Neural progenitor cell (in vitro differentiated cells): ENCODE results near the gene POLR3F. TPM values are rescaled to one million over a fixed set of nuclear protein-coding genes. Genes with fewer than 3 reads are reported as not detected.

ENCODE experiments used
- DNase-seq: peaks from one replicate; pipeline ENCODE4 v3.0.0-alpha.2; 2016; ENCODE audit warnings: low spot score
- H2AFZ ChIP-seq: fragments of 200-600 bp; sonication (generic); replicated peaks from 2 replicates; pipeline ENCODE4 v1.6.1; 2016; ENCODE audit warnings: antibody characterized with exemption
- H3F3A ChIP-seq: fragments of 200-600 bp; sonication (generic); 2 replicates; pipeline ENCODE4 v1.6.1; 2016; ENCODE audit warnings: antibody characterized with exemption, low read depth
- H3K27ac ChIP-seq: fragments of 200-600 bp; sonication (generic); 2 replicates; pipeline ENCODE4 v1.5.1; 2016; ENCODE audit warnings: mild to moderate bottlenecking
- H3K27me3 ChIP-seq: fragments of 200-600 bp; sonication (generic); 2 replicates; pipeline ENCODE4 v1.6.1; 2016; ENCODE audit warnings: mild to moderate bottlenecking, moderate library complexity
- H3K36me3 ChIP-seq: fragments of 200-600 bp; sonication (generic); 2 replicates; pipeline ENCODE4 v1.5.1; 2016
- H3K4me1 ChIP-seq: fragments of 200-600 bp; sonication (generic); 2 replicates; pipeline ENCODE4 v1.6.1; 2016; ENCODE audit warnings: mixed run types
- H3K4me2 ChIP-seq: fragments of 200-600 bp; sonication (generic); 2 replicates; pipeline ENCODE4 v1.6.1; 2016
- H3K4me3 ChIP-seq: fragments of 200-600 bp; sonication (generic); 2 replicates; pipeline ENCODE4 v1.5.1; 2016
- H3K79me2 ChIP-seq: fragments of 200-600 bp; sonication (generic); 2 replicates; pipeline ENCODE4 v1.6.1; 2016; ENCODE audit warnings: low read depth
- H3K9ac ChIP-seq: fragments of 200-600 bp; sonication (generic); 2 replicates; pipeline ENCODE4 v1.6.1; 2016
- H3K9me3 ChIP-seq: fragments of 200-600 bp; sonication (generic); 2 replicates; pipeline ENCODE4 v1.5.1; 2016; ENCODE audit warnings: low read depth
- H4K20me1 ChIP-seq: fragments of 200-600 bp; sonication (generic); 2 replicates; pipeline ENCODE4 v1.6.1; 2016; ENCODE audit warnings: low read depth
- H3K27ac Mint-ChIP-seq: 3 replicates; pipeline ENCODE4 v1.8.0; 2021; ENCODE audit warnings: mixed read lengths
- H3K27me3 Mint-ChIP-seq: 2 replicates; pipeline ENCODE4 v1.8.0; 2022; ENCODE audit warnings: low read depth, mild to moderate bottlenecking, inconsistent platforms, moderate library complexity, mixed read lengths; ENCODE audit not compliant: insufficient read depth
- H3K36me3 Mint-ChIP-seq: 3 replicates; pipeline ENCODE4 v1.8.0; 2021; ENCODE audit warnings: mixed read lengths
- H3K4me1 Mint-ChIP-seq: 3 replicates; pipeline ENCODE4 v1.8.0; 2021; ENCODE audit warnings: mixed read lengths
- H3K4me3 Mint-ChIP-seq: 3 replicates; pipeline ENCODE4 v1.8.0; 2021; ENCODE audit warnings: mild to moderate bottlenecking, moderate library complexity, mixed read lengths
- H3K9me3 Mint-ChIP-seq: 3 replicates; pipeline ENCODE4 v1.8.0; 2020; ENCODE audit warnings: mixed read lengths
- EZH2 ChIP-seq: fragments of 200-600 bp; sonication (generic); IDR thresholded peaks from 2 replicates; pipeline ENCODE4 v1.6.1; 2017; ENCODE audit warnings: antibody characterized with exemption, mild to moderate bottlenecking, moderate library complexity
- EZH2phosphoT487 ChIP-seq: fragments of 200-600 bp; sonication (generic); IDR thresholded peaks from 2 replicates; pipeline ENCODE4 v1.6.1; 2017; ENCODE audit warnings: antibody characterized with exemption
- total RNA-seq: library from RNA; depleted of rRNA; stranded (reverse); fragments of >200 nt; gene quantifications from 2 replicates; pipeline ENCODE4 v1.2.3, GENCODE V29; 2015; ENCODE audit warnings: low replicate concordance
- TF ChIP-seq, protein P1 (sequence below): fragments of 200-600 bp; sonication (generic); IDR thresholded peaks from 2 replicates; pipeline ENCODE4 v1.5.1; 2017; ENCODE audit warnings: antibody characterized with exemption, mild to moderate bottlenecking

Gene POLR3F
- total RNA-seq, 1 donor from 2014 or later, result 28.5 TPM

DNA sequence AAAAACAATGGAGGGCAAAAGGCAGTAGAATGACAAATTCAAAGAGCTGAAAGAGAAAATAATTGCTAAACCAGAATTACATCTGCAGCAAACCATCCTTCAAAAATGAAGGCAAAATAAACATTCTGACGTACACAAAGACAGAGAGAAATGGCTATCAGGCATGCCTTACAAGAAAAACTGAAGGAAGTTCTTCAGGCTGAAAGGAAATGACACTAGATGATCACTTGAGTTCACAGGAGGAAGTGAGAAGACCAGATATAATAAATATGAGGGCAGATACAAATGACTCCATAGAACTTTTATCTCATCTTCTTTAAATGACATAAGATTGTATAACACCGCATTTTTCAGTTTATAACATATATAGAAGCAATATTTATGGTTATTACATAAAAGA, 30.3 kb upstream of the POLR3F start:
- Histone ChIP-seq H4K20me1 (no peaks in the 10 kb centered on the region), H3K9ac (no peak overlapping the region), H3K27ac (no peak overlapping the region), H3K79me2 (no peaks in the 10 kb centered on the region), H2AFZ (no peak overlapping the region), H3K4me3 (no peak overlapping the region), H3F3A (no peaks in the 10 kb centered on the region), H3K36me3 (no peaks in the 10 kb centered on the region), H3K27me3 (no peaks in the 10 kb centered on the region), H3K4me2 (no peak overlapping the region), H3K4me1 (no peaks in the 10 kb centered on the region), H3K9me3 (no peaks in the 10 kb centered on the region)
- Mint-ChIP-seq H3K27me3 (no peaks in the 10 kb centered on the region), H3K36me3 (no peaks in the 10 kb centered on the region), H3K4me1 (no peaks in the 10 kb centered on the region), H3K4me3 (no peak overlapping the region), H3K9me3 (no peaks in the 10 kb centered on the region), H3K27ac (no peak overlapping the region)
- no peak for DNase-seq
- TF ChIP-seq EZH2 (no peak), EZH2phosphoT487 (no peak)
- TF ChIP-seq, protein P1, sequence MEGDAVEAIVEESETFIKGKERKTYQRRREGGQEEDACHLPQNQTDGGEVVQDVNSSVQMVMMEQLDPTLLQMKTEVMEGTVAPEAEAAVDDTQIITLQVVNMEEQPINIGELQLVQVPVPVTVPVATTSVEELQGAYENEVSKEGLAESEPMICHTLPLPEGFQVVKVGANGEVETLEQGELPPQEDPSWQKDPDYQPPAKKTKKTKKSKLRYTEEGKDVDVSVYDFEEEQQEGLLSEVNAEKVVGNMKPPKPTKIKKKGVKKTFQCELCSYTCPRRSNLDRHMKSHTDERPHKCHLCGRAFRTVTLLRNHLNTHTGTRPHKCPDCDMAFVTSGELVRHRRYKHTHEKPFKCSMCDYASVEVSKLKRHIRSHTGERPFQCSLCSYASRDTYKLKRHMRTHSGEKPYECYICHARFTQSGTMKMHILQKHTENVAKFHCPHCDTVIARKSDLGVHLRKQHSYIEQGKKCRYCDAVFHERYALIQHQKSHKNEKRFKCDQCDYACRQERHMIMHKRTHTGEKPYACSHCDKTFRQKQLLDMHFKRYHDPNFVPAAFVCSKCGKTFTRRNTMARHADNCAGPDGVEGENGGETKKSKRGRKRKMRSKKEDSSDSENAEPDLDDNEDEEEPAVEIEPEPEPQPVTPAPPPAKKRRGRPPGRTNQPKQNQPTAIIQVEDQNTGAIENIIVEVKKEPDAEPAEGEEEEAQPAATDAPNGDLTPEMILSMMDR, result no peak

GRCh38 chr20:18440403-18440802, 26.8 kb upstream of the POLR3F start:
- Histone ChIP-seq H2AFZ (no peak overlapping the region), H3K27me3 (no peaks in the 10 kb centered on the region), H3K9ac (no peak overlapping the region), H3K36me3 (no peaks in the 10 kb centered on the region), H3K27ac (no peak overlapping the region), H3K9me3 (no peaks in the 10 kb centered on the region), H3F3A (no peaks in the 10 kb centered on the region), H3K4me2 (no peak overlapping the region), H4K20me1 (no peaks in the 10 kb centered on the region), H3K79me2 (no peaks in the 10 kb centered on the region), H3K4me1 (no peaks in the 10 kb centered on the region), H3K4me3 (no peak overlapping the region)
- no peak overlapping the region for H3K27ac Mint-ChIP-seq
- TF ChIP-seq EZH2phosphoT487 (no peak), EZH2 (no peak)
- TF ChIP-seq, protein P1, result no peak
- H3K4me1 Mint-ChIP-seq, result no peaks in the 10 kb centered on the region
- H3K4me3 Mint-ChIP-seq, result no peak overlapping the region
- H3K9me3 Mint-ChIP-seq, result no peaks in the 10 kb centered on the region
- DNase-seq, result no peak
- no peaks in the 10 kb centered on the region for H3K27me3 Mint-ChIP-seq
- H3K36me3 Mint-ChIP-seq, result no peaks in the 10 kb centered on the region

GRCh38 chr20:18443886-18444285, 23.3 kb upstream of the POLR3F start:
- H3K36me3 ChIP-seq, result no peaks in the 10 kb centered on the region
- H3F3A ChIP-seq, result no peaks in the 10 kb centered on the region
- no peaks in the 10 kb centered on the region for H3K79me2 ChIP-seq
- Mint-ChIP-seq H3K4me3 (no peak overlapping the region), H3K27me3 (no peaks in the 10 kb centered on the region), H3K9me3 (no peaks in the 10 kb centered on the region), H3K4me1 (no peaks in the 10 kb centered on the region), H3K27ac (no peak overlapping the region), H3K36me3 (peaks cover 7% of the 10 kb centered on the region)
- H3K4me3 ChIP-seq, result no peak overlapping the region
- H3K27me3 ChIP-seq, result no peaks in the 10 kb centered on the region
- H3K27ac ChIP-seq, result no peak overlapping the region
- TF ChIP-seq, protein P1, result no peak
- TF ChIP-seq EZH2 (no peak), EZH2phosphoT487 (no peak)
- no peaks in the 10 kb centered on the region for H3K9me3 ChIP-seq
- no peaks in the 10 kb centered on the region for H4K20me1 ChIP-seq
- H3K4me2 ChIP-seq, result no peak overlapping the region
- no peak overlapping the region for H2AFZ ChIP-seq
- no peak overlapping the region for H3K9ac ChIP-seq
- no peak for DNase-seq
- H3K4me1 ChIP-seq, result no peaks in the 10 kb centered on the region

DNA sequence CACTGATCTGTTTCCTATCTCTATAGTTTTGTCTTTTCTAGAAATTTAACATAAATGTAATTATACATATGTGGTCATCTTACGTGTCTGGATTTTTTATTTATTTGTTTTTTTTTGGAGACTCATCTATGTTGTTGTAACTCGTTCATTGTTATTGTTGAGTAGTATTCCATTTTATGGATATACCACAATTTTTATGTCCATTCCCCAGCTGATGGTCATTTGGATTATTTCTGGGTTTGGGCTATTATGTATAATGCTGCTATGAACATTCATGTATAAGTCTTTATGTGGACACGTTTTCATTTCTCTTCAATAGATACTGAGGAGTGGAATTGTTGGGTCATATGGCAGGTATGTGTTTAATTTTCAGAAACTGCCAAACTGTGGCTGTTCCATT, 10.6 kb upstream of the POLR3F start:
- Histone ChIP-seq H3F3A (no peaks in the 10 kb centered on the region), H3K4me2 (no peak overlapping the region), H3K4me1 (no peaks in the 10 kb centered on the region), H3K27ac (no peak overlapping the region), H3K79me2 (no peaks in the 10 kb centered on the region), H3K27me3 (no peaks in the 10 kb centered on the region), H2AFZ (no peak overlapping the region), H4K20me1 (no peaks in the 10 kb centered on the region), H3K9ac (no peak overlapping the region), H3K36me3 (no peaks in the 10 kb centered on the region), H3K4me3 (no peak overlapping the region), H3K9me3 (peaks cover 7% of the 10 kb centered on the region)
- no peak overlapping the region for H3K4me3 Mint-ChIP-seq
- no peak overlapping the region for H3K27ac Mint-ChIP-seq
- H3K27me3 Mint-ChIP-seq, result peaks cover 4% of the 10 kb centered on the region
- no peaks in the 10 kb centered on the region for H3K4me1 Mint-ChIP-seq
- TF ChIP-seq, protein P1, result no peak
- no peak for DNase-seq
- peaks cover 8% of the 10 kb centered on the region for H3K36me3 Mint-ChIP-seq
- peaks cover 2% of the 10 kb centered on the region for H3K9me3 Mint-ChIP-seq
